ENCODE results near the gene ATP11A.
"Not testable (repeated sequence)": the region's sequence is repeated elsewhere in the genome, so short reads cannot be mapped to it uniquely, and the experiment has no call there.

ATP11A gene

DNA sequence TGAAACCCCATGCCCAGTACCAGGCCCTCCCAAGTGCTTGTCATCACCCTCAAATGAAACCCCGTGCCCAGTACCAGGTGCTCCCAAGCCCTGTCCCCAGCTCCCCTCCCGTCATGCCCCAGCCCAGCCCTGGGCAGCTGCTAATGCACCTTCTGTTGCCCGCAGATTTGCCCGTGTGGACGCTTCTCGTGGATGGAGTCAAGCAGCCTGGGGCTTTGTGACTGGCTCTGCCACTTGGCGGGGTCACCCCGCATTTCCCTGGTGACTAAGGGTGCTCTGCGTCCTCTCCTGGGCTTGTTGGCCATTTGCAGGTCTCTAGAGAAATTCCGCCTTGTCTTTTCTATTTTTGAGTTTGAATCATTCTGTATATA is 82.7 kb downstream of the ATP11A start:
- in situ Hi-C loops (cut with MboI; ENCODE audit: low sequenced_read_pairs), result no loop called here

DNA sequence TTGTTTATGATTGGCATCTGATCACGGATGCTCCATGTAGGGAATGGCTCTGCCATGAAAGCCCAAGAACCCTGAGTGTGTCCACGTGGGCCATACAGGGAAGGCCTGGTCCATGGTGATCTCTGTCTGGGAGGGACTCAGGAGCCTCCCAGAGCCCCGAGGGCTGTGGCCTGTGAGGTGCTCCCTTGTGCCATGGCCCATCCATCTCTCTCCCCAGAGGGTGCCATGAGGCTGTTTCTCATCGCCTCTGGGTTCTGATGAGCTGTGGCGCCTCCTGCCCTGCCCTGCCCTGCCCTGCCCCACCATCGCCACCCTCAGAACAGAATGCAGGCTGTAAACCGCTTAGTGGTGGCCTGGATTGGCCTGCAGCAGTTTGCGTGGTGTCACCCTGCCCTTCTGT is 83.1 kb downstream of the ATP11A start:
- in situ Hi-C loops (cut with MboI; ENCODE audit: low sequenced_read_pairs), result no loop called here

DNA sequence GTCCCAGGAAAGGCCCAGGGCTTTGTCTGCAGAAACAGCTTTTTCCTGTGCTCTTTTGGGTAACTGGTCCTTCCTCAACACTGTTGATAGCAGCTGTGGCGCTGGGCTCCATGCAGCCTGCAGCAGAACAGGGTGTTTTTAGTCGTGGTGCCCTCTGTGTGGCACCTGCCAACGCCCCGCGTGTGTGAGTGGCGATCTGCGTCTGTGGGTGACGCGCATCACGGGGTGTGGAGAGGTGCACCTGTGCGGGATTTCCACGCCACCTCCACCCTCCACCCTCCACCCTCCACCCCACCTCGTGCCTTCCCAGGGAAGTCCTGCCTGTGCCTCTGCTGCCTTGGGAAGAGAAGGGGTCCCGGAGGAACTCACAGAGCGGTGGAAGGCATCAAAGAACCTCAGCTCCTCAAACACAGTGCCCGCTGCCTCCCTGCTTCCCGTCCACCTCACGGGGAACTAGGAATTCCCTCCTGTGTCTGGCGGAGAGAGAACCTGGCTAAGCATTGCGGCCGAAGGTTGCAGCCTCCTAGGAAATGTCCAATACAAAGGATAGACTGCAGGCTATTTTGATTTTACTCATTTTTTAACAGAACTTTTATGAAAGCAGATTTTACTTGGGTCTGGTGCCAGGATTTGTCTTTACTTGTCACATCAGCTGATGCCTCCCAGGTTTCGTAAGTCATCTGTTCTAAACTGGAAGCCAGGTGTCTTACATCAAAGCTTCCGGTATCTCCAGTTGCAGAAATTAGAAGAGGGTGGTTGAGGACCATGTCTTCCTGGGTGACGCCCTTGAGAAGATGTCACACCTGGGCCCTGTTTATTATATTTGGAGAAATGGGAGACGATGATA is 84.0 kb downstream of the ATP11A start:
- in situ Hi-C loops (cut with MboI; ENCODE audit: low sequenced_read_pairs), result no loop called here

GRCh38 chr13:112774448-112774792 is 84.6 kb downstream of the ATP11A start:
- in situ Hi-C loops (cut with MboI; ENCODE audit: low sequenced_read_pairs), result no loop called here

DNA sequence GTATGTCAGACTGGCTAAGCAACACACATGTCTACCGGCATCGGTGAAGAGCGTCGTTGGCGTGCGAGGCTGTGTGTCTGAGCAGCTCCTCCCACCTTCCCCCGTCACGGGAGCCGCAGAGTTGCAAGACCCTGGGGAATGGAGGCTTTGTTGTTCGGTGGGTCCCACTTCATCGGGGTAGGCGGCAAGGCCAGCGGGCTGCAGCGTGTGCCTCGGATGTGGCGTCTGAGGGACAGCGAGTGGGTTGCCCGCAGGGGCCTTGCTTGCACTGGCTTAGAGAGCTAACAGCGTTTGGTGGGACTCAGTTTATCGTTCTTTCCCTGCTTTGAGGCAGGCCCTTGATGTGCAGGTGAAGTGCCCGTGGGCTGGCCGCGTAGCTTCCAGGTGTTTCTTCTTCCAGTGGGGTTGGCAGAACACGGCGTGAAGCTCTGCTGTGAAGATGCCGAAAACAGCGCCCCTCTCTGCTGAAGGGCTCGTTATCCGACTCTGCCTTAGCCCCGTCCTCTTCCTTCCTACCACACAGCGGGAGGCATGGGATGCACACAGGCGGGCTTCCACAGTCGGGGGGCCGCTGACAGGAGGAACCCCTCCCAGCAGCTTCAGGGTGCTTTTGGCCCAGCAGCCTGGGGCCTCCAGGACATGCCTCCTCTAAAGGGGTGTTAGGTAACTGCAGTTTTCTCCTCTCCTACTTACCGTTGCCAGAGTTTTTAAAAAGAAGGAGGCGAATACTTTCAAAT is 85.2 kb downstream of the ATP11A start:
- in situ Hi-C loops (cut with MboI; ENCODE audit: low sequenced_read_pairs), result no loop called here

GRCh38 chr13:112775791-112776279 is 86.0 kb downstream of the ATP11A start:
- in situ Hi-C loops (cut with MboI; ENCODE audit: low sequenced_read_pairs), result no loop called here

GRCh38 chr13:112776354-112776753 is 86.5 kb downstream of the ATP11A start:
- in situ Hi-C loops (cut with MboI; ENCODE audit: low sequenced_read_pairs), result no loop called here

GRCh38 chr13:112776971-112777370 is 87.1 kb downstream of the ATP11A start:
- in situ Hi-C loops (cut with MboI; ENCODE audit: low sequenced_read_pairs), result no loop called here

DNA sequence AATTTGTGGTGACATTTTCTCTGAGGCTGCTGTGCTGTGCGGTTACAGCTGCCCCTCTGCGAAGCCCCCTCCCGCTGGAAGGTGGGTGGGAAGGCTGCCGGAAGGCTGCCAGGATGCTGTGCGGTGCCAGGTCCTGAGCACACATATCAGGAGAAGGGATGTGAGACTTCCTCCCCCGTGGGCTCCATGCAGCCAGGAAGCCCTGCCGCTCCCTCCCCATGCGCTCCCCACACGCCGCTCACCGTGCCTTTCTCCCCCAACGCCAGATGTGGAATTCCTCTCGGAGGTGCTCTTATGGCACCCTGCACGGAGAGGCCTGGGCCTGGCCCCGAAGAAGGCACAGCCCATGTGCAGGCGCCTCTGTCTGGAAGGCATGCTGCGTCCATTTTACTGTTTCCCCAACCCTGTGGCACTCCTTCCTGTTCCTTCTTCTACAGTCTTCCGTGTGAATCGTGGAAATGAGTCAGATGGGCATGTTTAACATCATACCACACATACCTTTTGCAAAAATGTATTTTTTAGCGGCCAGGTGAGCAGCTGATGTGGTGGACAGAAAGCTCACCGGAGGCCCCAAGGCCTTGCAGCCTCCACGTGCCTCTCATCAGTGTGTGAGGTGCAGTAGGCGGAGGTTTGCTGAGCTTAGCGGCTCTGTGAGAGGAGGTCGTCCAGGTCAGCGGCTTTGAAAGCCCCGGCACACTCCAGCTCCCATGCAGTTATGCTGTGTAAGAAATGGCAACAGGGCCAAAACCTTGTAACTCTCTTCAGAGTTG is 88.0 kb downstream of the ATP11A start:
- in situ Hi-C loops (cut with MboI; ENCODE audit: low sequenced_read_pairs), result no loop called here

DNA sequence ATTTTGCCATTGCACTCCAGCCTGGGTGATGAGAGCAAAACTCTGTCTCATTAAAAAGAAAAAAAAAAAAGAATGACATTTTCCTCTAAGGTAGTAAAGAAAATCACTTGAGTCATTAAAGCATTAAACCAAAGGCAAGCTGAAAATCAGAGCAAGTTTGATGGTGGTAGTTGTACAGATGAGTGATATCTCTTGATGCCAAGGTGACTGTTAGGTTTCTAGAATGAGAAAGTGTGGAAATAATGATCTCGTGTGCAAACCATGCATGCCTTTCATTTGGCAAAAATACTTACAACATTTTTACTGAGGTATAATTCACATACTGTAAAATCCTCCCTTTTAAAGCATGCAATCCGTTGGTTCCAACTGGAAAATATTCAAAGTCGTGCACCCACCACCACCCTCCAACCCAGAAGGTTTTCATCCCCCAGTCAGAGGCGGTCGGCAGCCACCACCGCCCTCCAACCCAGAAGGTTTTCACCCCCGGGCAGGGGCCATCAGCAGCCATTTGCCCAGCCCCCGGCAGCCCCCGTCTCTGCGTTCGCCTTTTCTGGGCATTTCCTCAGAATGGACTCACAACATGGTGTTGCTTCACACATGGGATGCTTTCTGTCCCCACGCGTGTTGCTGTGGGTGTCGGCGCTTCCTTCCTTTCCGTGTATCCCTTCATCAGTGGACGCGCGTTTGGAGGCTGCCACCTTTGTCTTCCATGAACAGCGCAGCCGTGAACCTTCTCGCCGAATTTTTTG is 90.2 kb downstream of the ATP11A start:
- in situ Hi-C loops (cut with MboI; ENCODE audit: low sequenced_read_pairs), result no loop called here

DNA sequence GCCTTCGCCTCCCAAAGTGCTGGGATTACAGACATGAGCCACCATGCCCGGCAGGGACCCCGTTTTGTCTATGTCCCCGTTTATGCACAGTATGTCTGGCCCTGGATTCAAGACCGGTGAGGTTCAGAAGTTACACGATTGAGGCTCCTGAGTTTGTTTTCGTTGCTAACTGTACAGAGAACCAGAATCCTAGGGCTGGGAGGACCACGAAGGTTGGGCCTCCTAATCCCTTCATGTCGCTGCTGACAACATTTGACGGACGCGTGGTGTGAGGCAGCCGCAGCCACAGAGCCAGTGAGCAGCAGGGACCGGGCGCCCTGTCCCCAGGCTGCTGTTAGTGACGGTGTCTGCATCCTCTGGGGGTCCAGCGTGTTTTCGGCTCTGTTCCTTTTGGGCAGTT is 91.4 kb downstream of the ATP11A start:
- in situ Hi-C loops (cut with MboI; ENCODE audit: low sequenced_read_pairs), result no loop called here

DNA sequence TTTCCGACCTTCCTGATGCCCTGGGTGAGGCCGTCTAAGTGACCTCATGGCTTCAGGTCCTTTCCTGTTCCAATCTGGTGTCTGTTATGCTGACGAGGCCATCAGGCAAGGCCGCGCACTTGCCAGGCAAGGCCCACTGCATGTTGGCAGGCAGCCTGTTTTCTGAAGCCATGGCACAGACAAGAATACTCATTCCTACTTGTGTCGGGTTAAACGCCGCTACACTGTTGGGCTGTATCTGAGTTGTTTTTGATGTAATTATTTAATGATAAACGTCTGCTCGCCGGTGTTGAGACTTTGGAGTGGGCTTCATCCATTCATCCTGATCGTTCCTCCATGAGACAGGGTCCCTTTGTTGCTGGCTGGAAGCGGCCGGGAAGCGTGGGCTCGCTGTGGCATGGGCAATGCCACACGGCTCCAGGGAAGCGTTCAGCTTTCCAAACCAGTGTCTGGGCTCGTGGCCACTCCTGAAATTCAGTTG is 92.1 kb downstream of the ATP11A start:
- in situ Hi-C loops (cut with MboI; ENCODE audit: low sequenced_read_pairs), result no loop called here

- in situ Hi-C loops (cut with MboI; ENCODE audit: low sequenced_read_pairs), result no loop called here
Measured at GRCh38 chr13:112782429-112783010, 92.7 kb downstream of the ATP11A start.

- in situ Hi-C loops (cut with MboI; ENCODE audit: low sequenced_read_pairs), result no loop called here
Measured at GRCh38 chr13:112783135-112783977, 93.5 kb downstream of the ATP11A start.

DNA sequence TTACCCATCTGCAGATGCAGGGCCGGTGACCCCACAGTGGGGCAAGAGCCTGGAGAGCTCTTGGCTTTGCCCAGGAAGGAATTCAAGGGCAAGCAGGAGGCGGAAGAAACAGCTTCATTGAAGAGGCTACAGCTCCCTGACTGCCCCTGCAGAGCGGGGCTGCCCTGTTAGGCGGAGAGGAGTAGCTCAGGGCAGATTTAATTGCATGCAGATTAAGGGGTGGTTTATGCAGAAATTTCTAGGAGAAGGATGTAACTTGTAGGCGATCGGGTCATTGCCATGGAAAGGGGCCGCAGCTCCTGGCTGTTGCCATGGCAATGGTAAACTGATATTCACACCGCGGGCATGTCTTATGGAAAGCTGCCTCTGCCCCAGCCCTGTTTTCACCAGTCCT is 94.1 kb downstream of the ATP11A start:
- in situ Hi-C loops (cut with MboI; ENCODE audit: low sequenced_read_pairs), result no loop called here

- in situ Hi-C loops (cut with MboI; ENCODE audit: low sequenced_read_pairs), result no loop called here
Measured at GRCh38 chr13:112784811-112785482, 95.1 kb downstream of the ATP11A start.

DNA sequence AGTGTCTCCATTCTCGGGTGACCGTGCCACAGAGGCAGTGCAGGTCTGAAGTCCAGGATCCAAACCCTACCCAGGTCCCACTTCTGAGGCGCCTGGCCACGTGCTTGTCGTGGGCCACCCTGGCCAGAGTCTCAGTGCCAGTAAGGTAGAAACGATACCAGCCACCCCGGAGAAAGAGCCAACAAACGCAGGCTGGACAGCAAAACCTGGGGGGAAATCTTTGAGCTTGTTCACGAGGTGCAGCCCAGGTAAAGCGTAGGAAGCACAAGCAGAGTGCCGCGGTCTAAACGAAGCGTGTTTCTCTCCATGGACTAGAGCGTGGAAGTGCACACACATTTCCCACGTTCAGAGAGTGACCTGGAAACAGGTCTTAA is 95.6 kb downstream of the ATP11A start:
- in situ Hi-C loops (cut with MboI; ENCODE audit: low sequenced_read_pairs), result no loop called here

DNA sequence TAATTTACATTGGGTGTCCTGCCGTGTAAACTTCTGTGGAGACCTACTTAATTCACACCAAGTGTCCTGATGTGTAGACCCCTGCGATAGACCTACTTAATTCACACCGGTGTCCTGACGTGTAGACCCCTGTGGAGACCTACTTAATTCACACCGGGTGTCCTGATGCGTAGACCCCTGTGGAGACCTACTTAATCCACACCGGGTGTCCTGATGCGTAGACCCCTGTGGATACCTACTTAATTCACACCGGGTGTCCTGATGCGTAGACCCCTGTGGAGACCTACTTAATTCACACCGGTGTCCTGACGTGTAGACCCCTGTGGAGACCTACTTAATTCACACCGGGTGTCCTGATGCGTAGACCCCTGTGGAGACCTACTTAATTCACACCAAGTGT is 97.0 kb downstream of the ATP11A start:
- in situ Hi-C loops (cut with MboI; ENCODE audit: low sequenced_read_pairs), result not testable (repeated sequence)
